ENCODE results near the gene HIPK2.

The HIPK2 gene

DNA sequence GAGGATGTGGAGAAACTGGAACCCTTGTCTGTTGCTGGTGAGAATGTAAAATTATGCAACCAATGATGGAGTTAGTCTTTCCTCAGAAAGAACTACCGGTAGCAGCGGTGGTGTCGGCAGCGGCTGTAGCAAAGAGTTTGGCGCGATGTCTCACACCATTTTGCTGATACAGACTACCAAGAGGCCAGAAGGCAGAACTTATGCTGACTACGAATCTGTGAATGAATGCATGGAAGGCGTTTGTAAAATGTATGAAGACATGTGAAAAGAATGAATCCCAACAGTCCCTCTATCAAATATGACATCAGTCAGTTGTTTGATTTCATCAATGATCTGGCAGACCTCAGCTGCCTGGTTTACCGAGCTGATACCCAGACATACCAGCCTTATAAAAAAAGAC lies 243.7 kb downstream of the HIPK2 start:
- DNase-seq (ENCODE audit: low read depth) = no peak

GRCh38 chr7:139532636-139533155 lies 245.1 kb downstream of the HIPK2 start:
- no peak for DNase-seq (ENCODE audit: low read depth)

DNA sequence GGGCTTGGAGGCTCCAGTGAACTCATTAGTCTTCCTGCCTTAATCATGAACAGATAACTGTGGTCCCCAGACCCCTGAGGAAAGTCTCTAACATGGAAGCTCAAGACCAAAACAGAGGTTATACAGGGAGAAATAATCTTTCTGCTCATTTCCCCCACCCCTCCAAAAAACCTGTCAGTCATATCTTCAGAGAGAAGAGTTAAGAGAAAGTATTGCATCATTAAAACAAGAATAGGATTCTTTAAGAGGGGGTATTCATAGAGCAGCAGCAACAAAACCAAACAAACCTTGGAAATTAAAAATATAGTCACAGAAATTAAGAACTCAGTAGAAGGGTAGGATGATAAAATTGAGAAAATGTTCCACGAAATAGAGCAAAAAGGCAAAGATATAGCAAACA lies 246.7 kb downstream of the HIPK2 start:
- no peak for DNase-seq (ENCODE audit: low read depth)

GRCh38 chr7:139526578-139527544 lies 250.9 kb downstream of the HIPK2 start:
- DNase-seq (ENCODE audit: low read depth) = no peak

- no peak for DNase-seq (ENCODE audit: low read depth)
Measured at GRCh38 chr7:139525750-139526149, 252.0 kb downstream of the HIPK2 start.

GRCh38 chr7:139525239-139525638 lies 252.6 kb downstream of the HIPK2 start:
- DNase-seq (ENCODE audit: low read depth) = no peak

- DNase-seq (ENCODE audit: low read depth) = no peak
Measured at GRCh38 chr7:139523968-139524815, 253.6 kb downstream of the HIPK2 start.

DNA sequence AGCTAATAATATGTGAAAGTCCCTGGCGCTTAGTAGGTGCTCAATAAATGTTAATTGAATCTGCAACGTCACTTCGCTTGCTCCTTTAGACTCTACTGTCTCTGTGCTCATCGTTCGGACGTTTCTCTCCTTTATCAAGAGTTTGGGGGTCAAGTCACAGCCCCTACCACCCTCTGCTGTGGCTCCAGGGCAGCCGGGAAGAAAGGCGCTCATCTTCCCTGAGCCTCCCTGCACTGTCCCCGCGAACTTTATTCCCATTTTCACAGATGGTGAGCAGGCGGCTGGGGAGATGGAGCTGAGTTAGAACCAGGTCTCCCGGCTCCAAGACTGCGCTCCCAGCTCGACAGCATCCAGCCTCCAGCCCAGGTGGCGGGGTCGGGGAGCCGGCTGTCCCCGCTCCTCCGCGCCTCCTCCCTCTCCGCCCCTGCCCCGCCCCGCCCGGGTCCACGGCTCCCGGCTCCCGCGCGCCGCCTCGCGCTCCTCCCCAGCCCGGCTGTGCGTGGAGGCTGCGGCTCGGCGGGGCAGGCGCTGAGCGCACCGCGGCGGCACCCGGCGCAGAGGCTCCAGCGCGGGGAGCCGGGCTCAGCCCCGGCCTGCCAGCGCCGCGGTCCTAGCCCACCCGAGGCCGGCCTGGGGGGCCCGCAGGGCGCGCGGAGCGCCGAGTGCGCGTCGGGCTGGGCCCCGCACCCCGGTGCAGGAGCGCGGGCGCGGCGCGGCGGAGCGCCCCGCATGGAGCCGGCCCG lies 254.4 kb downstream of the HIPK2 start, which contains the start of gene CLEC2L:
TSS of gene CLEC2L (plus strand) at position 487 of the 743 bp plus-strand sequence. CDS start at position 730, 243 bp downstream.
- DNase-seq (ENCODE audit: low read depth) = no peak

- no peak for DNase-seq (ENCODE audit: low read depth)
Measured at GRCh38 chr7:139522830-139523198, 255.0 kb downstream of the HIPK2 start.

- DNase-seq (ENCODE audit: low read depth) = no peak
Measured at GRCh38 chr7:139521439-139521838, 256.4 kb downstream of the HIPK2 start.

DNA sequence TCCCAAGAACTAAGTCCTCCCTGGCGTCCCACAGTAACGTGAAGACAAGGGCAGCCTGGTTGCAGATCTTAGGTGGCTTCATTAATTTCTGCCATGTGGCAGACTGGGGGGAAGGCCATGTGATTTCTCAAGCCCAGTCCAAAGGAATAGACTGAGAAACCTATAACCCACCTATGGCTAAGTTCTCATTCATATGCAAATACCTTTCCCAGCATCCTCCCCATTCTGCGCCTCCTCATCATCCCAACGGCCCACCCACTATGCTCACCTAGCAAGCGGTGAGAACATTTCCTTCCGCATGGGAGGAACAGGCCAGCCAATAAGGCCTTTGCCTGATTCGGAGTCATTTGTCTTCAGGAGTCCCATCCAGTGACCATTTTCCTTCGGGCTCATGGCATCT lies 262.5 kb downstream of the HIPK2 start:
- no peak for DNase-seq (ENCODE audit: low read depth)

All from T-helper 22 cell (primary cell).